ENCODE results near the gene SORL1. TPM values are rescaled to one million over a fixed set of nuclear protein-coding genes. Genes with fewer than 3 reads are reported as not detected.
A peak's percentile ranks its signal among the peaks of the same experiment; 100 is the strongest.

SORL1 gene
- total RNA-seq, 1 donor from 2014 or later: 46.0 TPM

GRCh38 chr11:121443688-121444275, 8.3 kb upstream of the SORL1 start:
- peak overlapping the region; percentile 64 for H2AFZ ChIP-seq (replicated peaks)
- H3K9ac ChIP-seq: no peak overlapping the region
- H3K9me3 Mint-ChIP-seq: no peaks in the 10 kb centered on the region
- no peak for DNase-seq (ENCODE audit: low spot score)
- no peaks in the 10 kb centered on the region for H3K9me3 ChIP-seq (ENCODE audit: low read depth)
- peaks cover 37% of the 10 kb centered on the region for H3K4me1 ChIP-seq
- no peaks in the 10 kb centered on the region for H3K27me3 ChIP-seq
- peaks cover 38% of the 10 kb centered on the region for H3F3A ChIP-seq (ENCODE audit: low read depth)
- peak overlapping the region; percentile 35 for H3K4me2 ChIP-seq
- no peak overlapping the region for H3K4me3 Mint-ChIP-seq
- H3K4me1 Mint-ChIP-seq: peaks cover 24% of the 10 kb centered on the region
- H3K36me3 Mint-ChIP-seq: no peaks in the 10 kb centered on the region
- H3K27me3 Mint-ChIP-seq (ENCODE audit: insufficient read depth, low read depth): peaks cover 17% of the 10 kb centered on the region
- H3K4me3 ChIP-seq: no peak overlapping the region
- no peak overlapping the region for H3K27ac Mint-ChIP-seq
- H3K27ac ChIP-seq: no peak overlapping the region
- no peak for TF ChIP-seq EZH2phosphoT487 (IDR thresholded peaks at IDR 0.05)
- TF ChIP-seq EZH2 (IDR thresholded peaks at IDR 0.05): no peak
- no peak for TF ChIP-seq CTCF (IDR thresholded peaks at IDR 0.05)
- no peaks in the 10 kb centered on the region for H3K79me2 ChIP-seq (ENCODE audit: low read depth)
- H3K36me3 ChIP-seq: no peaks in the 10 kb centered on the region
- no peaks in the 10 kb centered on the region for H4K20me1 ChIP-seq (ENCODE audit: low read depth)

GRCh38 chr11:121444526-121444925, 7.6 kb upstream of the SORL1 start:
- DNase-seq (ENCODE audit: low spot score): no peak
- Histone ChIP-seq H3K9me3 (ENCODE audit: low read depth) (no peaks in the 10 kb centered on the region), H2AFZ (replicated peaks) (no peak overlapping the region), H3K4me1 (peaks cover 37% of the 10 kb centered on the region), H3K36me3 (no peaks in the 10 kb centered on the region), H3K9ac (no peak overlapping the region), H3K4me2 (no peak overlapping the region), H3K27me3 (no peaks in the 10 kb centered on the region), H3K4me3 (no peak overlapping the region), H4K20me1 (ENCODE audit: low read depth) (no peaks in the 10 kb centered on the region), H3K27ac (no peak overlapping the region), H3K79me2 (ENCODE audit: low read depth) (no peaks in the 10 kb centered on the region), H3F3A (ENCODE audit: low read depth) (peaks cover 38% of the 10 kb centered on the region)
- Mint-ChIP-seq H3K36me3 (no peaks in the 10 kb centered on the region), H3K4me3 (no peak overlapping the region), H3K27ac (no peak overlapping the region), H3K27me3 (ENCODE audit: insufficient read depth, low read depth) (peaks cover 20% of the 10 kb centered on the region), H3K9me3 (peaks cover 2% of the 10 kb centered on the region), H3K4me1 (peaks cover 24% of the 10 kb centered on the region)
- no peak for TF ChIP-seq EZH2 (IDR thresholded peaks at IDR 0.05)
- no peak for TF ChIP-seq EZH2phosphoT487 (IDR thresholded peaks at IDR 0.05)
- no peak for TF ChIP-seq CTCF (IDR thresholded peaks at IDR 0.05)

- Histone ChIP-seq H3K4me2 (no peak overlapping the region), H4K20me1 (ENCODE audit: low read depth) (no peaks in the 10 kb centered on the region), H3K79me2 (ENCODE audit: low read depth) (no peaks in the 10 kb centered on the region), H2AFZ (replicated peaks) (peak overlapping the region; percentile 17), H3K4me3 (no peak overlapping the region), H3F3A (ENCODE audit: low read depth) (peaks cover 38% of the 10 kb centered on the region), H3K9me3 (ENCODE audit: low read depth) (no peaks in the 10 kb centered on the region), H3K9ac (no peak overlapping the region), H3K27ac (no peak overlapping the region), H3K36me3 (no peaks in the 10 kb centered on the region), H3K27me3 (no peaks in the 10 kb centered on the region), H3K4me1 (peaks cover 37% of the 10 kb centered on the region)
- Mint-ChIP-seq H3K9me3 (peaks cover 2% of the 10 kb centered on the region), H3K4me3 (no peak overlapping the region), H3K36me3 (no peaks in the 10 kb centered on the region), H3K4me1 (peaks cover 24% of the 10 kb centered on the region), H3K27me3 (ENCODE audit: insufficient read depth, low read depth) (peaks cover 20% of the 10 kb centered on the region), H3K27ac (no peak overlapping the region)
- TF ChIP-seq EZH2phosphoT487 (IDR thresholded peaks at IDR 0.05) (no peak), CTCF (IDR thresholded peaks at IDR 0.05) (no peak), EZH2 (IDR thresholded peaks at IDR 0.05) (no peak)
- no peak for DNase-seq (ENCODE audit: low spot score)
Observed at GRCh38 chr11:121445071-121445768, 6.9 kb upstream of the SORL1 start.
